Measurements from ENCODE around the gene ZNF530.

Gene ZNF530

GRCh38 chr19:57615346-57615745 is 15.7 kb downstream of the ZNF530 start:
- DNase-seq = no peak

- DNase-seq = no peak
Observed at GRCh38 chr19:57620673-57621348, 21.1 kb downstream of the ZNF530 start.

GRCh38 chr19:57623091-57623490 is 23.4 kb downstream of the ZNF530 start:
- no peak for DNase-seq

GRCh38 chr19:57632987-57633831 is 33.5 kb downstream of the ZNF530 start, which contains the start of gene ZNF211:
TSS of gene ZNF211 (plus strand) at chr19:57633168. CDS start at chr19:57633347, 179 bp downstream.
- peak; percentile 81 for DNase-seq

- no peak for DNase-seq
Observed at GRCh38 chr19:57633832-57634131, 34.1 kb downstream of the ZNF530 start.

- no peak for DNase-seq
Observed at GRCh38 chr19:57637379-57637778, 37.7 kb downstream of the ZNF530 start.

GRCh38 chr19:57641715-57642234 is 42.1 kb downstream of the ZNF530 start:
- no peak for DNase-seq

GRCh38 chr19:57642396-57643046 is 42.8 kb downstream of the ZNF530 start:
- no peak for DNase-seq

GRCh38 chr19:57643734-57644133 is 44.0 kb downstream of the ZNF530 start:
- no peak for DNase-seq

- DNase-seq = no peak
Observed at GRCh38 chr19:57648331-57649003, 48.8 kb downstream of the ZNF530 start.

- no peak for DNase-seq
Observed at GRCh38 chr19:57651654-57651996, 51.9 kb downstream of the ZNF530 start.

- no peak for DNase-seq
Observed at GRCh38 chr19:57653689-57654088, 54.0 kb downstream of the ZNF530 start.

- DNase-seq = no peak
Observed at GRCh38 chr19:57655443-57655842, 55.8 kb downstream of the ZNF530 start.

GRCh38 chr19:57656346-57656745 is 56.7 kb downstream of the ZNF530 start:
- no peak for DNase-seq
